ENCODE measurements around the gene TOMM20L.

- TF ChIP-seq GATA2 (CRISPR knock-in tag; IDR thresholded peaks at IDR 0.05) (no peak), CTCF (IDR thresholded peaks at IDR 0.05) (no peak; the same call in 1 of the 2 replicates), MEF2A (IDR thresholded peaks at IDR 0.05; ENCODE audit: borderline replicate concordance, low read depth) (no peak), RAD21 (IDR thresholded peaks at IDR 0.05; ENCODE audit: low read length) (no peak), MXI1 (IDR thresholded peaks at IDR 0.05; ENCODE audit: low read depth, low read length) (peak; percentile 72), TCF12 (IDR thresholded peaks at IDR 0.05) (no peak), REST (IDR thresholded peaks at IDR 0.05; ENCODE audit: low read depth, low read length) (no peak), EP300 (IDR thresholded peaks at IDR 0.05; ENCODE audit: borderline replicate concordance in 1 of 2, low read depth in 1 of 2, low read length in 1 of 2) (no peak), IRF3 (IDR thresholded peaks at IDR 0.05; ENCODE audit: low read depth, low read length) (no peak), TAF1 (IDR thresholded peaks at IDR 0.05; ENCODE audit: borderline replicate concordance, low read depth, low read length) (0 out of 2 replicates have a peak, but pooled peaks have one; percentile 27)
Observed at GRCh38 chr14:58428118-58428683, 32.5 kb downstream of the TOMM20L start.

All from SK-N-SH (cell line).